Measurements from ENCODE around the gene F2.

F2 gene

GRCh38 chr11:46718155-46719019, 626 bp upstream of the F2 start:
- DNase-seq (ENCODE audit: low read depth), result no peak

GRCh38 chr11:46719543-46720218, 668 bp downstream of the F2 start:
- DNase-seq (ENCODE audit: low read depth), result no peak

- DNase-seq (ENCODE audit: low read depth), result no peak
Observed at GRCh38 chr11:46721286-46721685, 2.3 kb downstream of the F2 start.

- DNase-seq (ENCODE audit: low read depth), result no peak
Observed at GRCh38 chr11:46722566-46723358, 3.7 kb downstream of the F2 start.

- DNase-seq (ENCODE audit: low read depth), result no peak
Observed at GRCh38 chr11:46723359-46723680, 4.3 kb downstream of the F2 start.

- no peak for DNase-seq (ENCODE audit: low read depth)
Observed at GRCh38 chr11:46724088-46724487, 5.1 kb downstream of the F2 start.

GRCh38 chr11:46725338-46726205, 6.6 kb downstream of the F2 start:
- DNase-seq (ENCODE audit: low read depth), result no peak

GRCh38 chr11:46726206-46726862, 7.3 kb downstream of the F2 start:
- DNase-seq (ENCODE audit: low read depth), result no peak

- no peak for DNase-seq (ENCODE audit: low read depth)
Observed at GRCh38 chr11:46727952-46728658, 9.1 kb downstream of the F2 start.

- DNase-seq (ENCODE audit: low read depth), result no peak
Observed at GRCh38 chr11:46728659-46729040, 9.6 kb downstream of the F2 start.

- no peak for DNase-seq (ENCODE audit: low read depth)
Observed at GRCh38 chr11:46729110-46730027, 10.4 kb downstream of the F2 start.

- DNase-seq (ENCODE audit: low read depth), result no peak
Observed at GRCh38 chr11:46731545-46731944, 12.5 kb downstream of the F2 start.

GRCh38 chr11:46733234-46733633, 14.2 kb downstream of the F2 start:
- no peak for DNase-seq (ENCODE audit: low read depth)

GRCh38 chr11:46736146-46736545, 17.1 kb downstream of the F2 start:
- no peak for DNase-seq (ENCODE audit: low read depth)

GRCh38 chr11:46736615-46737014, 17.6 kb downstream of the F2 start:
- no peak for DNase-seq (ENCODE audit: low read depth)

- no peak for DNase-seq (ENCODE audit: low read depth)
Observed at GRCh38 chr11:46737699-46738098, 18.7 kb downstream of the F2 start.

- DNase-seq (ENCODE audit: low read depth), result no peak
Observed at GRCh38 chr11:46738887-46739286, 19.9 kb downstream of the F2 start.

GRCh38 chr11:46741600-46742484, 22.8 kb downstream of the F2 start:
- DNase-seq (ENCODE audit: low read depth), result no peak

- DNase-seq (ENCODE audit: low read depth), result no peak
Observed at GRCh38 chr11:46743043-46743442, 24.0 kb downstream of the F2 start.
